Measurements from ENCODE around the gene AMIGO3.
A peak's percentile ranks its signal among the peaks of the same experiment; 100 is the strongest.
"Not testable (repeated sequence)": the region's sequence is repeated elsewhere in the genome, so short reads cannot be mapped to it uniquely, and the experiment has no call there.

Gene AMIGO3, protein sequence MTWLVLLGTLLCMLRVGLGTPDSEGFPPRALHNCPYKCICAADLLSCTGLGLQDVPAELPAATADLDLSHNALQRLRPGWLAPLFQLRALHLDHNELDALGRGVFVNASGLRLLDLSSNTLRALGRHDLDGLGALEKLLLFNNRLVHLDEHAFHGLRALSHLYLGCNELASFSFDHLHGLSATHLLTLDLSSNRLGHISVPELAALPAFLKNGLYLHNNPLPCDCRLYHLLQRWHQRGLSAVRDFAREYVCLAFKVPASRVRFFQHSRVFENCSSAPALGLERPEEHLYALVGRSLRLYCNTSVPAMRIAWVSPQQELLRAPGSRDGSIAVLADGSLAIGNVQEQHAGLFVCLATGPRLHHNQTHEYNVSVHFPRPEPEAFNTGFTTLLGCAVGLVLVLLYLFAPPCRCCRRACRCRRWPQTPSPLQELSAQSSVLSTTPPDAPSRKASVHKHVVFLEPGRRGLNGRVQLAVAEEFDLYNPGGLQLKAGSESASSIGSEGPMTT

DNA sequence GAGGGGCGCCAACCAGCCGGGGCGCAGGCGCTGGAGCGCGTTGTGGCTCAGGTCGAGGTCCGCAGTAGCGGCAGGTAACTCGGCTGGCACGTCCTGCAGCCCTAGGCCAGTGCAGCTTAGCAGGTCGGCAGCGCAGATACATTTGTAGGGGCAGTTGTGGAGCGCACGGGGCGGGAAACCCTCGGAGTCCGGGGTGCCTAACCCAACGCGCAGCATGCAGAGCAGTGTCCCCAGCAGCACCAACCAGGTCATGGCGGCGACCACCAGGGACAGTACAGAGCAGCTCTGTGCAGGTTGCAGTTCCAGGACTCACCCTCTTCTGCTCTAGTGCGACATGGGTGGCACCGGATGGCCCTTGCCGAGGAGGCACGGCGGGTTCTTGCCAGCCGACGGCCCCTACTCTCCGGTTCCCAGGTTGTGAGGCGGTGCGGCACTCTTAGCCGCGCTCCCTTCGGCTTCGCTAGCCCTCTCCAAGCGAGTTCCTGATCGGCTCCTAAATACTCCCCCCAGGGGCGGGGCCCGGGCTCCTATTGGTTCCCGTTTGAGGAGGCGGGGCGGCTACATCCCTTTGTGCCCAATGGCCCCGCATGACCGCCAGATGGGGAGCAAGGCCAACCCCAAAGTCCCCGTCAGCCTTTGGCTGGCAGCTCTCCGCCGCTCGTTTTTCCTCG is at the start of gene AMIGO3:
Gene AMIGO3, minus strand, starts transcription at position 471 of the 671 bp plus-strand sequence. Its CDS starts 219 bp downstream, at position 252.
- peak; percentile 72 to 82 for DNase-seq (ENCODE audit: low read depth in 2 of 2, low spot score in 1 of 2)

- DNase-seq (ENCODE audit: low read depth in 2 of 2, low spot score in 1 of 2): no peak
Measured at GRCh38 chr3:49763981-49764380, 44.5 kb upstream of the AMIGO3 start.

GRCh38 chr3:49761661-49762060 is 42.2 kb upstream of the AMIGO3 start:
- DNase-seq (ENCODE audit: low read depth in 2 of 2, low spot score in 1 of 2): no peak

DNA sequence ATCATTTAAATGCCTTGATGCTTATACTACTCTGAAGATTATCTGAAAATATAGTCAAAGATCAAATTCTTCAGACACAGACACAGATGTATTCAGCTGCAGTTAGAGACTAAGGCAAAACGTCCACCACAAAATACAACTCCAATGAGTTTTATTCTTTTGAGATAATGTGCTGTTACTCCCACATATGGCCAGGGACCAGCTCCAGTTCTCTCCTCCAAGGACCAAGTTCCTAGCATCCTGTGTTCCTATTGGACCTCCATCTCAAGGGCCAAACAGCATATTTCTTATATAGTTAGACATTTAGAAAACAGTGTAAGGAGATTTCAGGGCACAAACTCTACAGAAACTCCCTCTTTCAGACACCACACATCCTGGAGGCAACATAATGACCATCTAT is 39.7 kb upstream of the AMIGO3 start:
- DNase-seq (ENCODE audit: low read depth in 2 of 2, low spot score in 1 of 2): no peak

- DNase-seq (ENCODE audit: low read depth in 2 of 2, low spot score in 1 of 2): no peak
Measured at GRCh38 chr3:49757197-49757596, 37.7 kb upstream of the AMIGO3 start.

- DNase-seq (ENCODE audit: low read depth in 2 of 2, low spot score in 1 of 2): no peak
Measured at GRCh38 chr3:49756036-49756435, 36.6 kb upstream of the AMIGO3 start.

DNA sequence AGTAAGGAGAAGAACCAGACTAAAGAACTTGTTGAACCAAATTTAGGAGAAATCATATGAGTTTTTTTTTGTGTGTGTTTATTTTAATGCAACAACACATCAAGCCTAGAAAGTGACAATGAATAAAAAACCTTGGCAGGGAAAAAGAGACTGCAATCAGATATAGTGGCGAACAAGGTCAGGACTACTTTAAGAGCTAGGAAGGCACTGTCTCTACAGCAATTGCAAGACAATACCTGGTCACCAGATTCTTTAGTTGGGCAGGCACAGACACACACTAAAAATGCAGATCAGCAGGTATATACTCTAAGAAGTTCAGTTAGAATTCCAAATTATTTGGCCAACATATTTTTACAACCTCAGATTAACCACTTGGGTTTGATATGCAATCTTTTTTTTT is 35.1 kb upstream of the AMIGO3 start:
- no peak for DNase-seq (ENCODE audit: low read depth in 2 of 2, low spot score in 1 of 2)

DNA sequence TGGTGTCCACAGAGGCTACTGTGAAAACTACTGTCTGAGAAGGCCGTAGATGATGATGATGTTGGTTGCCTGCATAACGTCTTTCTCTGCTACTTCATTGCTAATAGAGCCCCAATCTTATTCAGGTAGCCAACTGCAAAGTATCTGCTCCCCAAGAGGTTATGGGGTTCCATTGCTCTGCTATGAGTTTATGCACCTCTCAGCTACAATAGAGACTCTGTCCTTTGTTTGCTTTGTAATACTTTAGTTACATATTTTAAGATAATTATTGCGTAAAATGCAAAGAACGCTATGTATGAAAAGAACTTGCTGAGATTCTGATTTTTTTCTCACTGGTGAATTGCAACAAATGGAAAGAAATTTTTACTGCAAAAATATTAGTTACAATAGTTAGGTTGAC is 32.0 kb upstream of the AMIGO3 start:
- no peak for DNase-seq (ENCODE audit: low read depth in 2 of 2, low spot score in 1 of 2)

DNA sequence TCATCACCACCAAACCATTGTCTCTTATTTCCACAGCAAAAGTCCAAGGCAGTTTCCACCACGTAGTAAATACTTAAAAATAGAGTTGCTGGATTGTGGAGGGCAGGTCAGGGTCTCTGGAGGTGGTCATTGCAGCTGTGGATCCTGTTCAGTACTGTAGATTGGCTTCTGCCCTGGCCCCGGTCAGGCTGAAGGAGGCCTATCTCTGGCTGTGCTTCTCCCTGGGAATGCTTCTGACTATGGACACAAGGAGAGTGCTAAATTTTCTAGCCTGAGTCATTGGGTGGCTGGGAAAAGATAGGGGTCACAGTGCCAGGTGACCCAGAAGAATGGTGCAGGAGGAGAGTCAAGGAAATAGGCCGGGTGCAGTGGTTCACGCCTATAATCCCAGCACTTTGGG is 30.6 kb upstream of the AMIGO3 start:
- no peak for DNase-seq (ENCODE audit: low read depth in 2 of 2, low spot score in 1 of 2)

DNA sequence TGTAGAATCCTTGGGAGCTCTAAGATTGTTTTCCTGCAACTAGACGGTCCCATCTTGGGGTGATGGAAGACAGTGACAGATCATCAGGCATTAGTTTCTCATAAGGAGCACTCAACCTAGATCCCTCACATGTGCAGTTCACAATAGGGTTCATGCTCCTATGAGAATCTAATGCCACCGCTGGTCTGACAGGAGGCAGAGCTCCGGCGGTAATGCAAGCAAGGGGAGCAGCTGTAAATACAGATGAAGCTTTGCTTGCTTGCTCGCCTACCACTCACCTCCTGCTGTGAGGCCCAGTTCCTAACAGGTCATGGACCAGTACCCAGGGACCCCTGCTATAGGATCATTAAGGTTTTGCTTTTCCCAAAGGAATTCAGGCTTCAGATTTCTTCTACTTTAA is 29.4 kb upstream of the AMIGO3 start:
- DNase-seq (ENCODE audit: low read depth in 2 of 2, low spot score in 1 of 2): not testable (repeated sequence)

DNA sequence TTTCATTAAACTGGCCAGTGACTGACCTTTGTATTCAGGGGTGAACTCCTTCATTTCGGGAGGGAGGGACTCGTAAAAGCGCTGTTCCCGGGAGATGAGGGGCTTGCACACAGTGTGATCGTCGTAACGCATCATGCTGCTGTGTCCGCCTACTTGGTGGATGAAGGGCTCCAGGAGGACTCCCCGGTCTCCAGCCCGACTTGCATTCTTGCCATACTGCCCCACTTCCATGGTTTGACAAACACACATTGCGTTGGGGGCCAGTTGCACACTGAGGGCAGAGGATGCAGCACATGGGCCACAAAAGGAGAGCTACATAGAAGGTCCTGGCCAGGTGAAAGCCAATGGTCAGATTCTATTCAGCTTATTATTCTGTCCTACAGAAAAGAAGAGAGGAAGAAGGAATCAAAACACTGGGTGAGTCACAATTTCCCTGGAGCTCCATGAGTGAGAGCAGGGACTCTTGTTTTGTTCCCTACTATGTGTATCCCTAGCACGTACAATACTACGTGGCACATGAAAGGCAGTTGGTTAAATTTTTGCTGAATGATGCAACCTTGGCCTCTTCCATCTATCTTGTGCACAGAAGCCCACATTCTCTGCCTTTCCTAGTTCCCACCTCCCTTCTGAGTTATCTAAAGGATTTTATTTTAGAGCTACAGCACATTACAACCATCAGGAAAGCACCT is 28.5 kb upstream of the AMIGO3 start:
- no peak for DNase-seq (ENCODE audit: low read depth in 2 of 2, low spot score in 1 of 2)

GRCh38 chr3:49745986-49746385 is 26.5 kb upstream of the AMIGO3 start:
- no peak for DNase-seq (ENCODE audit: low read depth in 2 of 2, low spot score in 1 of 2)

- no peak for DNase-seq (ENCODE audit: low read depth in 2 of 2, low spot score in 1 of 2)
Measured at GRCh38 chr3:49740427-49740826, 20.9 kb upstream of the AMIGO3 start.

DNA sequence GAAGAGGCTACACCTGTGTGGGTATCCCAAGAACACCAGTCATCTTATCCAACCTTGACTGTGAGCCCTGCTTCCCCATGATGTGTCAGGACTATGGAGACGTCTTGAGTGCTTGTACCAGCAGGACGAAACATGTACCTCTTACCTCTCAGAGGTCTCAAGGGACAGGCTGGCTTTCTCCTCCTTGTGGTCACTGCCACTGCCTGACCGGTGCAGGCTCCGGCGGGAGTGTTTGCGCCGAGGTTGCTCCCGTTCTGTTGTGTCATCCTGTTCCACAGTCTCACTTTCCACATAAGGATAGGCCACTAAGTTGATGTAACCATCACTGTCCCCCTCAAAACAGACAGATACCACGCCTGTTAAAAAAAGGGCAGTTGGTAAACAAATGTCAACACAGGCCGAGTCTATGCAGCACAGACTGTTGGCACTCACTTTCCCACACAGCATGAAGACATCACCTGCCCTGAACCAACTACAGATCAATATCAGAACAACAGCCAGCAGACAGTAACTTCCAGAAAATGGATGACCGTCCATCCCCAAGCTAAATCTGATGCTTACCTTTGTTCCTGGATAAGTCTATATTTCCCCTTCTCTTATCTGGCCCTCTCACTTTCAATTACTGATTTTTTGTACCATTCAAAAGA is 18.7 kb upstream of the AMIGO3 start:
- no peak for DNase-seq (ENCODE audit: low read depth in 2 of 2, low spot score in 1 of 2)

DNA sequence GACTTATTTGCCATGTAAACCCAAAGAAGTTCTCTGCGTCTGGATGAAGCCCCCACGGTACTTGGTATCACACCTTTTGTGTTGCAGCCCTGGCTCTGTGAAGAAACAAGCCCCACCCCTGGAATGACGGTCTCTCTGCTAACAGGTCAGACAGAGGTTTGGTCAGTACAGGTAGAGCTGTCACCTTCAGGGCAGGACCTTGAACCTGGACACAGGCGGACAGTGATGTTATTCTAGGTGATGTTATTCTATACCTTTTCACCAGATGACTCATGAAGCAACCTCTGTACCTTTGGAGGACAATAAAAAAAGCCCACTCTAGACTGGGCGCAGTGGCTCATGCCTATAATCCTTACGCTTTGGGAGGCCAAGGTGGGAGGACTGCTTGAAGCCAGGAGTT is 15.3 kb upstream of the AMIGO3 start:
- DNase-seq (ENCODE audit: low read depth in 2 of 2, low spot score in 1 of 2): no peak

DNA sequence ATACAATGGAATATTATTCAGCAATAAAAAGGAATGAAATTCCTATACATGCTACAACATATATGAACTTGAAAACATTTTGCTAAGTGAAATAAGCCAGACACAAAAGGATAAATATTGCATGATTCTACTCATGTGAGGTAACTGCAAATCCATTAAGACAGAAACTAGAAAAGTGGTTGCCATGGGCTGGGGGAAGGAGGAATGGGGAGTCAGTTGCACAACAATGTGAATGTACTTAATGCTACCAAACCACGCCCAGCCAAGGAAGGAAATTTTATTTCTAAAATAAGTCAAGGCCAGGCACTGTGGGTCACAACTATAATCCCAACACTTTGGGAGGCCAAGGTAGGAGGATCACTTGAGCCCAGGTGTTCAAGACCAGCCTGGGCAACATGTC is 14.1 kb upstream of the AMIGO3 start:
- DNase-seq (ENCODE audit: low read depth in 2 of 2, low spot score in 1 of 2): no peak

DNA sequence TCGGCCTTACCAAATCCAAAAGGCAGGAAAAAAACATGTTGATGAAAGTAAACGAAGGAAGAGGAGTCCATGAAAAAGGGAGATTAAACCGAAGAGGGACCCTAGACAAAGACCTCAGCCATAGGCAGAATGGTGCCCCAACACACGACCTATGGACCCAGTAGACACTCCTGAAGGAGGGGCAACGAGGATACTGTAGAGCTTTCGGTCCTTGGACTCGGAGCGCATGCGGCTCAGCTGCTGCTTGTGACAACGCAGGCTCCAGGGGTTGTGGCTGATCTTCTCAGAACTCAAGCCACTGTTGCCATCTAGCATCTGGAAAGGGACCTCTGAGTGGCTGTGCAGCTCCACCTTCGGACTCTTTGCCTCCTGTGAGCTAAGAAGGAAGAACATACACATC is 13.1 kb upstream of the AMIGO3 start:
- no peak for DNase-seq (ENCODE audit: low read depth in 2 of 2, low spot score in 1 of 2)

GRCh38 chr3:49729966-49730609 is 10.6 kb upstream of the AMIGO3 start:
- DNase-seq (ENCODE audit: low read depth in 2 of 2, low spot score in 1 of 2): no peak

- no peak for DNase-seq (ENCODE audit: low read depth in 2 of 2, low spot score in 1 of 2)
Measured at GRCh38 chr3:49727924-49728361, 8.5 kb upstream of the AMIGO3 start.

- DNase-seq (ENCODE audit: low read depth in 2 of 2, low spot score in 1 of 2): no peak
Measured at GRCh38 chr3:49727154-49727923, 7.9 kb upstream of the AMIGO3 start.

Data from stimulated activated CD8-positive, alpha-beta memory T cell treated with anti-CD3 and anti-CD28 coated beads, Interleukin-4, amount 100 ng/mL, for 4 hours (primary cell).